Endometrial microvascular endothelial cells (primary cell): ENCODE measurements around the gene SDCBP2. TPM values are rescaled to one million over a fixed set of nuclear protein-coding genes. Genes with fewer than 3 reads are reported as not detected.

Experiments used
- in situ Hi-C: cut with HindIII; loops from 2 replicates; pipeline ENCODE4 v1.10.0; 2017; ENCODE audit warnings: low sequenced_read_pairs, low pct_unique_long_range_greater_than_20kb; ENCODE audit errors: inconsistent ontology term
- total RNA-seq: library from RNA; depleted of rRNA; stranded (reverse); fragments of >200 nt; gene quantifications from one replicate; pipeline ENCODE4 v1.2.3, GENCODE V29; 2015; ENCODE audit errors: inconsistent ontology term

SDCBP2 gene
- total RNA-seq, result 16.6 TPM

GRCh38 chr20:1328680-1329330 lies at the start of gene SDCBP2:
Gene SDCBP2, minus strand, starts transcription at chr20:1329139. Its CDS starts 8,723 bp downstream, at chr20:1320416.
- in situ Hi-C loops, result loop anchor here (10.0 kb wide), 2 partner anchors 66 to 106 kb away; partner anchors contain the start of gene FKBP1A

GRCh38 chr20:1378735-1379125 lies 49.8 kb upstream of the SDCBP2 start:
- in situ Hi-C loops, result no loop called here

- in situ Hi-C loops, result no loop called here
Observed at GRCh38 chr20:1377984-1378734, 49.2 kb upstream of the SDCBP2 start.

- in situ Hi-C loops, result no loop called here
Observed at GRCh38 chr20:1377341-1377871, 48.5 kb upstream of the SDCBP2 start.

- in situ Hi-C loops, result no loop called here
Observed at GRCh38 chr20:1376408-1377270, 47.7 kb upstream of the SDCBP2 start.

- in situ Hi-C loops, result no loop called here
Observed at GRCh38 chr20:1376007-1376406, 47.1 kb upstream of the SDCBP2 start.

GRCh38 chr20:1375515-1375914 lies 46.6 kb upstream of the SDCBP2 start:
- in situ Hi-C loops, result no loop called here

- in situ Hi-C loops, result no loop called here
Observed at GRCh38 chr20:1374246-1374645, 45.3 kb upstream of the SDCBP2 start.

- in situ Hi-C loops, result no loop called here
Observed at GRCh38 chr20:1373614-1374013, 44.7 kb upstream of the SDCBP2 start.

GRCh38 chr20:1373036-1373435 lies 44.1 kb upstream of the SDCBP2 start:
- in situ Hi-C loops, result no loop called here

- in situ Hi-C loops, result no loop called here
Observed at GRCh38 chr20:1371830-1372539, 43.0 kb upstream of the SDCBP2 start.

GRCh38 chr20:1371202-1371782 lies 42.4 kb upstream of the SDCBP2 start:
- in situ Hi-C loops, result no loop called here

GRCh38 chr20:1370548-1371110 lies 41.7 kb upstream of the SDCBP2 start:
- in situ Hi-C loops, result no loop called here

GRCh38 chr20:1369970-1370369 lies 41.0 kb upstream of the SDCBP2 start:
- in situ Hi-C loops, result no loop called here

GRCh38 chr20:1368448-1369199 lies 39.7 kb upstream of the SDCBP2 start:
- in situ Hi-C loops, result no loop called here

GRCh38 chr20:1367479-1367878 lies 38.5 kb upstream of the SDCBP2 start:
- in situ Hi-C loops, result no loop called here

GRCh38 chr20:1364106-1364505 lies 35.2 kb upstream of the SDCBP2 start:
- in situ Hi-C loops, result no loop called here
